GM12878 (cell line): ENCODE data around the gene SCRG1. TPM values are rescaled to one million over a fixed set of nuclear protein-coding genes. Genes with fewer than 3 reads are reported as not detected.

Experiments
- ATAC-seq: fragments of 200-7000 bp; cut with Tn5 transposase; 3 replicates; pipeline ENCODE4 v1.9.1; 2020; ENCODE audit warnings: mild to moderate bottlenecking, moderate library complexity
- BruUV-seq: library from RNA; stranded (reverse); fragments of 400-500 nt; replicated peaks from 2 replicates; lab custom pipeline; 2021; lab: Mats Ljungman, UMichigan
- CTCF ChIA-PET: fragments of 300-600 bp; sonication (Branson Sonifier 250); formaldehyde crosslinking; extraction: SDS; loops from one replicate; lab custom pipeline; 2021; ENCODE audit warnings: inconsistent platforms; lab: Yijun Ruan, JAX
- POLR2A ChIA-PET: fragments of 350-600 bp; formaldehyde crosslinking; extraction: SDS; loops from one replicate; lab custom pipeline; 2021; ENCODE audit warnings: inconsistent platforms; lab: Charles Lee
- RAD21 ChIA-PET: fragments of 300-600 bp; sonication (Branson Sonifier 250); formaldehyde crosslinking; loops from one replicate; lab custom pipeline; 2023; ENCODE audit warnings: antibody characterized with exemption; ENCODE audit not compliant: unreplicated experiment; lab: Charles Lee
- SMC1A ChIA-PET: fragments of 300-600 bp; sonication (Branson Sonifier 250); formaldehyde crosslinking; loops from one replicate; lab custom pipeline; 2023; ENCODE audit not compliant: unreplicated experiment, uncharacterized antibody; lab: Charles Lee
- DNase-seq: peaks from one replicate; pipeline ENCODE4 v3.0.0-alpha.2; 2011; ENCODE audit warnings: low read depth, low spot score
- FAIRE-seq: peaks from 3 replicates; lab custom pipeline; 2011; peaks lifted over from hg19 to GRCh38; lab: Jason Lieb, UNC
- H2AFZ ChIP-seq: 2 replicates; pipeline ENCODE4 v1.6.0; 2011; ENCODE audit warnings: low read depth, low read length, control low read depth; ENCODE audit not compliant: control insufficient read depth
- H3K27ac ChIP-seq: 2 replicates; pipeline ENCODE4 v1.5.1; 2011; ENCODE audit warnings: control low read depth; ENCODE audit not compliant: control insufficient read depth, insufficient read depth
- H3K27me3 ChIP-seq, 2 experiments: replicated peaks in 1 of 2; 2 replicates each; pipeline versions ENCODE4 v1.6.0 to v1.6.1; 2011; ENCODE audit warnings: low read length in 1 of 2; ENCODE audit not compliant: control insufficient read depth in 2 of 2, insufficient read depth in 2 of 2
- H3K36me3 ChIP-seq, 2 experiments: 2 replicates each; pipeline ENCODE4 v1.5.1; 2011; ENCODE audit warnings: low read length in 1 of 2; ENCODE audit not compliant: control insufficient read depth in 2 of 2, insufficient read depth in 2 of 2
- H3K4me1 ChIP-seq: 2 replicates; pipeline ENCODE4 v1.6.1; 2011; ENCODE audit warnings: mild to moderate bottlenecking, low read length, moderate library complexity, mixed read lengths; ENCODE audit not compliant: control insufficient read depth, insufficient read depth
- H3K4me2 ChIP-seq: 2 replicates; pipeline ENCODE4 v1.6.0; 2011; ENCODE audit warnings: control low read depth; ENCODE audit not compliant: control insufficient read depth, insufficient read depth
- H3K4me3 ChIP-seq: fragments of 200-600 bp; sonication (generic); 2 replicates; pipeline ENCODE4 v1.5.1; 2016
- H3K79me2 ChIP-seq: 2 replicates; pipeline ENCODE4 v1.6.0; 2011; ENCODE audit warnings: low read length; ENCODE audit not compliant: control insufficient read depth, insufficient read depth
- H3K9ac ChIP-seq: 2 replicates; pipeline ENCODE4 v1.8.0; 2011; ENCODE audit warnings: low read length, control low read depth, mixed read lengths; ENCODE audit not compliant: control insufficient read depth, insufficient read depth
- H3K9me3 ChIP-seq: replicated peaks from 3 replicates; pipeline ENCODE4 v1.5.1; 2011; ENCODE audit warnings: mild to moderate bottlenecking, low read length; ENCODE audit not compliant: control insufficient read depth, insufficient read depth
- H4K20me1 ChIP-seq: 2 replicates; pipeline ENCODE4 v1.6.0; 2011; ENCODE audit not compliant: control insufficient read depth, insufficient read depth
- ASH2L ChIP-seq: fragments of 300-600, 200-600 bp; sonication (generic); IDR thresholded peaks from 2 replicates; pipeline ENCODE4 v1.6.1; 2017; ENCODE audit warnings: low read depth, mild to moderate bottlenecking, borderline replicate concordance
- ATF7 ChIP-seq: fragments of 450-650 bp; IDR thresholded peaks from 2 replicates; pipeline ENCODE4 v1.6.1; 2016; ENCODE audit warnings: low read depth, mild to moderate bottlenecking
- BACH1 ChIP-seq: fragments of 450-650 bp; IDR thresholded peaks from 2 replicates; pipeline ENCODE4 v1.6.1; 2017; ENCODE audit warnings: mild to moderate bottlenecking, borderline replicate concordance
- BCL3 ChIP-seq: IDR thresholded peaks from 2 replicates; pipeline ENCODE4 v1.6.1; 2011; ENCODE audit warnings: borderline replicate concordance, low read depth, mild to moderate bottlenecking, moderate library complexity, low read length; ENCODE audit not compliant: insufficient read depth, poor library complexity, severe bottlenecking
- E2F4 ChIP-seq: IDR thresholded peaks from 2 replicates; pipeline ENCODE4 v1.6.1; 2012; ENCODE audit warnings: low read depth, low read length, improper control_type of control experiment
- MXI1 ChIP-seq: fragments of 150-350 bp; IDR thresholded peaks from 2 replicates; pipeline ENCODE4 v1.6.1; 2011; ENCODE audit warnings: low read depth, mild to moderate bottlenecking, inconsistent platforms, low read length, improper control_type of control experiment
- MYB ChIP-seq: fragments of 150-350 bp; IDR thresholded peaks from 2 replicates; pipeline ENCODE4 v1.6.1; 2014; ENCODE audit warnings: mild to moderate bottlenecking, low read depth, low read length, borderline replicate concordance
- SIX5 ChIP-seq: IDR thresholded peaks from 2 replicates; pipeline ENCODE4 v1.6.1; 2011; ENCODE audit warnings: mild to moderate bottlenecking, low read depth, low read length, moderate library complexity; ENCODE audit not compliant: severe bottlenecking
- SKIL ChIP-seq: fragments of 450-650 bp; IDR thresholded peaks from 2 replicates; pipeline ENCODE4 v1.6.1; 2017; ENCODE audit warnings: mild to moderate bottlenecking, low read depth, inconsistent platforms; ENCODE audit not compliant: poor library complexity, severe bottlenecking
- SREBF1 ChIP-seq: IDR thresholded peaks from 2 replicates; pipeline ENCODE4 v1.6.1; 2012; ENCODE audit warnings: mild to moderate bottlenecking, low read length
- TCF12 ChIP-seq: IDR thresholded peaks from 2 replicates; pipeline ENCODE4 v1.6.1; 2011; ENCODE audit warnings: low read depth, mild to moderate bottlenecking, low read length
- USF2 ChIP-seq: IDR thresholded peaks from 2 replicates; pipeline ENCODE4 v1.6.1; 2011; ENCODE audit warnings: low read depth, low read length, improper control_type of control experiment, borderline replicate concordance
- YY1 ChIP-seq: IDR thresholded peaks from 2 replicates; pipeline ENCODE4 v1.6.1; 2011; ENCODE audit warnings: low read depth, mild to moderate bottlenecking, low read length
- ZBTB40 ChIP-seq: fragments of 450-650 bp; IDR thresholded peaks from 2 replicates; pipeline ENCODE4 v1.6.1; 2016; ENCODE audit warnings: mild to moderate bottlenecking, moderate library complexity, borderline replicate concordance
- WGBS: methylation state at CpG from one replicate; pipeline ENCODE4 v1.1.6; 2016; ENCODE audit warnings: low lambda C conversion rate; ENCODE audit not compliant: insufficient replicate concordance, insufficient coverage; ENCODE audit errors: missing lambda C conversion rate; 5-methylcytosine and 5-hydroxymethylcytosine counted together
- in situ Hi-C: fragments of 300-500 bp; cut with MboI; formaldehyde crosslinking; loops from 9 replicates; pipeline ENCODE4 v1.14.3; 2018; ENCODE audit warnings: mixed read lengths
- intact Hi-C: fragments of 100-400 bp; cut with micrococcal nuclease; formaldehyde crosslinking; loops from one replicate; pipeline ENCODE4 v1.14.2; 2022; ENCODE audit not compliant: unreplicated experiment
- polyA plus RNA-seq, 11 experiments: library from polyadenylated mRNA; depleted of rRNA in 4 of 11; unstranded in 6 of 11; stranded (reverse) in 5 of 11; fragments of >200 nt; fragmentation: Nextera tagmentation in 4 of 11; fragmentation: Illumina TruSeq in 1 of 11; extraction: Ambion mirVana in 4 of 11; extraction: Trizol in 1 of 11; gene quantifications; 1 replicate in 1 of 11; 2 replicates in 10 of 11; pipeline versions ENCODE4 v1.2.1 to v1.2.3, GENCODE V29; 2011 to 2016; ENCODE audit warnings: inconsistent platforms in 2 of 11, missing spikeins in 2 of 11, low read depth in 1 of 11
- total RNA-seq, 4 experiments: library from RNA; depleted of rRNA in 3 of 4; stranded (reverse); fragments of >200 nt in 3 of 4; fragmentation: Illumina TruSeq in 1 of 4; extraction: Trizol in 1 of 4; gene quantifications; 2 replicates each; pipeline versions ENCODE4 v1.2.1 to v1.2.3, GENCODE V29; 2013 to 2021

The SCRG1 gene
- total and polyA plus RNA-seq, 10 of the 15 experiments (the other 5 are each of a cell fraction or from before 2014, with no cell fraction given): 0.02 to 0.58 (median 0.54) TPM; not detected in 7

GRCh38 chr4:173420801-173421200, 21.9 kb upstream of the SCRG1 start:
- DNase-seq (no peak), ATAC-seq (no peak), FAIRE-seq (no peak)
- Histone ChIP-seq H3K36me3 (no peaks in the 10 kb centered on the region), H3K79me2 (no peaks in the 10 kb centered on the region), H3K9me3 (no peaks in the 10 kb centered on the region), H3K27ac (no peak overlapping the region), H4K20me1 (no peaks in the 10 kb centered on the region), H2AFZ (no peak overlapping the region), H3K9ac (no peak overlapping the region), H3K27me3 (no peaks in the 10 kb centered on the region), H3K4me1 (no peaks in the 10 kb centered on the region), H3K4me3 (no peak overlapping the region), H3K4me2 (no peak overlapping the region)
- WGBS: 100% methylated on average over 2 of the region's 2 CpGs
- in situ Hi-C loops: loop anchor here (10.0 kb wide), 1 partner anchor 74 kb away; no protein-coding TSS in a partner anchor
- ChIA-PET CTCF (interaction anchor here (0.6 to 4.4 kb wide), 54 partner anchors 8 to 1690 kb away, joined by 3 to 57 read pairs (median 5); no protein-coding TSS in a partner anchor), SMC1A (interaction anchor here (0.8 to 2.9 kb wide), 19 partner anchors 9 to 569 kb away, joined by 3 to 24 read pairs (median 4); no protein-coding TSS in a partner anchor), POLR2A (no interaction called here), RAD21 (interaction anchor here (0.6 to 2.7 kb wide), 23 partner anchors 8 to 698 kb away, joined by 3 to 15 read pairs (median 4); no protein-coding TSS in a partner anchor)
- BruUV-seq: no TSS peak
- intact Hi-C loops: loop anchor here (1.0 to 5.0 kb wide), 2 partner anchors 74 to 896 kb away; no protein-coding TSS in a partner anchor
- TF ChIP-seq ZBTB40 (no peak), SREBF1 (no peak), E2F4 (no peak), YY1 (no peak), MXI1 (no peak), BCL3 (no peak), USF2 (no peak), SIX5 (no peak), SKIL (no peak), BACH1 (no peak), ASH2L (no peak), ATF7 (no peak), MYB (no peak), TCF12 (no peak)
